ENCODE results near the gene MYBPC3. TPM values are rescaled to one million over a fixed set of nuclear protein-coding genes. Genes with fewer than 3 reads are reported as not detected.

Gene MYBPC3
- total and polyA plus RNA-seq, 12 donors: 484 to 3,138 (median 2,423) TPM

GRCh38 chr11:47332791-47333525 lies 19.5 kb downstream of the MYBPC3 start:
- H3K36me3 ChIP-seq: peaks cover 0 to 98% (median 13%) of the 10 kb centered on the region in 9 donors
- ATAC-seq (peak in 3 of 8 donors; percentile 0), DNase-seq (no peak)
- peak overlapping the region in 7 of 10 donors; percentile 11 to 84 (median 39) for H3K27ac ChIP-seq
- TF ChIP-seq CTCF (IDR thresholded peaks at IDR 0.05): no peak
- intact Hi-C loops (cut with DNase I): no loop called here
- H3K27me3 ChIP-seq: no peaks in the 10 kb centered on the region
- H3K4me3 ChIP-seq: no peak overlapping the region
- H3K4me1 ChIP-seq: peaks cover 18 to 100% (median 53%) of the 10 kb centered on the region in 9 donors
- H3K9me3 ChIP-seq: no peaks in the 10 kb centered on the region
- 76 to 79% methylated on average over 20 of the region's 20 CpGs for WGBS, 2 donors

GRCh38 chr11:47332303-47332711 lies 20.2 kb downstream of the MYBPC3 start:
- 44 to 59% methylated on average over 13 of the region's 13 CpGs for WGBS, 2 donors
- H3K27me3 ChIP-seq: no peaks in the 10 kb centered on the region
- intact Hi-C loops (cut with DNase I): no loop called here
- TF ChIP-seq CTCF (IDR thresholded peaks at IDR 0.05): no peak
- ATAC-seq (peak in 1 of 8 donors; percentile 1), DNase-seq (no peak)
- H3K4me3 ChIP-seq: no peak overlapping the region
- peaks cover 0 to 100% (median 8%) of the 10 kb centered on the region in 9 donors for H3K36me3 ChIP-seq
- peaks cover 18 to 95% (median 53%) of the 10 kb centered on the region in 9 donors for H3K4me1 ChIP-seq
- peak overlapping the region in 8 of 10 donors; percentile 10 to 84 (median 52) for H3K27ac ChIP-seq
- no peaks in the 10 kb centered on the region for H3K9me3 ChIP-seq

- H3K27ac ChIP-seq: peak overlapping the region in 8 of 10 donors; percentile 10 to 84 (median 70)
Observed at GRCh38 chr11:47331454-47332302, 20.8 kb downstream of the MYBPC3 start.

More at GRCh38 chr11:47331454-47332302, 20.8 kb downstream of the MYBPC3 start:
- H3K4me1 ChIP-seq: peaks cover 18 to 89% (median 53%) of the 10 kb centered on the region in 9 donors
- no peak overlapping the region for H3K4me3 ChIP-seq
- H3K27me3 ChIP-seq: no peaks in the 10 kb centered on the region
- no peak for DNase-seq
- H3K9me3 ChIP-seq: no peaks in the 10 kb centered on the region
- intact Hi-C loops (cut with DNase I): no loop called here
- ATAC-seq: no peak
- no peak for TF ChIP-seq CTCF (IDR thresholded peaks at IDR 0.05)
- 44 to 52% methylated on average over 21 of the region's 21 CpGs for WGBS, 2 donors
- peaks cover 0 to 100% (median 3%) of the 10 kb centered on the region in 9 donors for H3K36me3 ChIP-seq
